H1 (cell line): ENCODE results near the gene FCN2.

Experiments used
- EGR1 ChIP-seq: IDR thresholded peaks from 2 replicates; pipeline ENCODE4 v1.6.1; 2011; ENCODE audit warnings: low read depth, low read length, borderline replicate concordance
- EZH2 ChIP-seq: fragments of 200-600 bp; sonication (generic); IDR thresholded peaks from 2 replicates; pipeline ENCODE4 v1.7.1; 2012; ENCODE audit warnings: low read depth, mild to moderate bottlenecking, moderate library complexity, low read length, inconsistent platforms; ENCODE audit not compliant: severe bottlenecking
- HDAC2 ChIP-seq, 2 experiments: fragments of 300-600 bp in 1 of 2; sonication (generic) in 1 of 2; IDR thresholded peaks; 2 replicates each; pipeline ENCODE4 v1.6.1; 2011 to 2012; ENCODE audit warnings: low read depth in 2 of 2, low read length in 2 of 2, mild to moderate bottlenecking in 2 of 2, moderate library complexity in 2 of 2, borderline replicate concordance in 1 of 2, inconsistent platforms in 1 of 2
- KDM1A ChIP-seq: fragments of 200-600, 300-600 bp; sonication (generic); IDR thresholded peaks from 2 replicates; pipeline ENCODE4 v1.7.1; 2016; ENCODE audit warnings: mild to moderate bottlenecking, low read length, borderline replicate concordance
- POLR2AphosphoS5 ChIP-seq: IDR thresholded peaks from 2 replicates; pipeline ENCODE4 v1.6.1; 2011; ENCODE audit warnings: low read depth, low read length
- SP2 ChIP-seq: IDR thresholded peaks from 2 replicates; pipeline ENCODE4 v1.6.1; 2012; ENCODE audit warnings: mild to moderate bottlenecking, low read length, inconsistent platforms
- TF ChIP-seq, protein P1 (sequence below): IDR thresholded peaks from 2 replicates; pipeline ENCODE4 v1.6.1; 2011; ENCODE audit warnings: low read length, improper control_type of control experiment
- TF ChIP-seq, protein P2 (sequence below), 3 experiments: IDR thresholded peaks; 1 replicate in 2 of 3; 2 replicates in 1 of 3; pipeline versions ENCODE4 v1.5.1 to v1.6.1; 2011; ENCODE audit warnings: low read length in 3 of 3, mild to moderate bottlenecking in 3 of 3, inconsistent platforms in 2 of 3, low read depth in 1 of 3, moderate library complexity in 1 of 3; ENCODE audit not compliant: insufficient read depth in 1 of 3; ENCODE audit errors: control extremely low read depth in 1 of 3
- TF ChIP-seq, protein P3 (sequence below): IDR thresholded peaks from 2 replicates; pipeline ENCODE4 v1.6.1; 2012; ENCODE audit warnings: low read length, inconsistent platforms

DNA sequence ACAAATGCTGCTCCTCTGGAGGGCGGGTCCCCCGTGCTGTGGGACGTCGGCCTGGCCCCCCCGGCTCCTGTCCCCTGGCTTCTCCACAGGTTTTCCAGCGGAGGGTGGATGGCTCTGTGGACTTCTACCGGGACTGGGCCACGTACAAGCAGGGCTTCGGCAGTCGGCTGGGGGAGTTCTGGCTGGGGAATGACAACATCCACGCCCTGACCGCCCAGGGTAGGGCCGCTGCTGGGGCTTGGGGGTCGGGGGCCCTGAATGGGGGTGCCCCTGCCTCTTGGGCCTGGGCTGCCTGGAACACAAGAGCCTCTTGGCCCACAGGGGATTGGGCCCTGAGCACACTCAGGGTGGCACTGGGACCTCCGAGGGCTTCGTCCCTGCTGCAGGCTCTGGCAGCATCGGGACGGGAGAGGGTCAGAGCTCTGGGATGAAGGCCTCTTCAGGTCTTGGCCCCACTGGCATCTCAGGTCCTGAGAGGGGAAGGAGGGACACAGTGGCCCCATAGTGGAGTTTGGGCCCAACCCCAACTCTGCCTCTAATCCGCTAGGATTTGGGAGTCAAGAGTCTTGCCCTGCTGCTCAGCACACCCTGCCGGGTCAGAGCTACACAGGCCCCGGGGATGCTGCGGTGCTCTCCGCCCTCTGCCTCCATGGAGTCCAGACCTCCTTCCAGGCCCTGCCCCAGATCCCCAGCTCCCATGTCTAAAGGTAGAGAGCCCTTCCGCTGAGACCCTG, 5.2 kb downstream of the FCN2 start:
- TF ChIP-seq POLR2AphosphoS5: no peak
- TF ChIP-seq, protein P1, sequence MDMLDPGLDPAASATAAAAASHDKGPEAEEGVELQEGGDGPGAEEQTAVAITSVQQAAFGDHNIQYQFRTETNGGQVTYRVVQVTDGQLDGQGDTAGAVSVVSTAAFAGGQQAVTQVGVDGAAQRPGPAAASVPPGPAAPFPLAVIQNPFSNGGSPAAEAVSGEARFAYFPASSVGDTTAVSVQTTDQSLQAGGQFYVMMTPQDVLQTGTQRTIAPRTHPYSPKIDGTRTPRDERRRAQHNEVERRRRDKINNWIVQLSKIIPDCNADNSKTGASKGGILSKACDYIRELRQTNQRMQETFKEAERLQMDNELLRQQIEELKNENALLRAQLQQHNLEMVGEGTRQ: no peak
- TF ChIP-seq, protein P2, sequence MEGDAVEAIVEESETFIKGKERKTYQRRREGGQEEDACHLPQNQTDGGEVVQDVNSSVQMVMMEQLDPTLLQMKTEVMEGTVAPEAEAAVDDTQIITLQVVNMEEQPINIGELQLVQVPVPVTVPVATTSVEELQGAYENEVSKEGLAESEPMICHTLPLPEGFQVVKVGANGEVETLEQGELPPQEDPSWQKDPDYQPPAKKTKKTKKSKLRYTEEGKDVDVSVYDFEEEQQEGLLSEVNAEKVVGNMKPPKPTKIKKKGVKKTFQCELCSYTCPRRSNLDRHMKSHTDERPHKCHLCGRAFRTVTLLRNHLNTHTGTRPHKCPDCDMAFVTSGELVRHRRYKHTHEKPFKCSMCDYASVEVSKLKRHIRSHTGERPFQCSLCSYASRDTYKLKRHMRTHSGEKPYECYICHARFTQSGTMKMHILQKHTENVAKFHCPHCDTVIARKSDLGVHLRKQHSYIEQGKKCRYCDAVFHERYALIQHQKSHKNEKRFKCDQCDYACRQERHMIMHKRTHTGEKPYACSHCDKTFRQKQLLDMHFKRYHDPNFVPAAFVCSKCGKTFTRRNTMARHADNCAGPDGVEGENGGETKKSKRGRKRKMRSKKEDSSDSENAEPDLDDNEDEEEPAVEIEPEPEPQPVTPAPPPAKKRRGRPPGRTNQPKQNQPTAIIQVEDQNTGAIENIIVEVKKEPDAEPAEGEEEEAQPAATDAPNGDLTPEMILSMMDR (IDR thresholded peaks at IDR 0.05; ENCODE audit: control extremely low read depth in 1 of 3, insufficient read depth in 1 of 3, low read depth in 1 of 3, low read length in 3 of 3): no peak
- TF ChIP-seq SP2: no peak
- TF ChIP-seq, protein P3, sequence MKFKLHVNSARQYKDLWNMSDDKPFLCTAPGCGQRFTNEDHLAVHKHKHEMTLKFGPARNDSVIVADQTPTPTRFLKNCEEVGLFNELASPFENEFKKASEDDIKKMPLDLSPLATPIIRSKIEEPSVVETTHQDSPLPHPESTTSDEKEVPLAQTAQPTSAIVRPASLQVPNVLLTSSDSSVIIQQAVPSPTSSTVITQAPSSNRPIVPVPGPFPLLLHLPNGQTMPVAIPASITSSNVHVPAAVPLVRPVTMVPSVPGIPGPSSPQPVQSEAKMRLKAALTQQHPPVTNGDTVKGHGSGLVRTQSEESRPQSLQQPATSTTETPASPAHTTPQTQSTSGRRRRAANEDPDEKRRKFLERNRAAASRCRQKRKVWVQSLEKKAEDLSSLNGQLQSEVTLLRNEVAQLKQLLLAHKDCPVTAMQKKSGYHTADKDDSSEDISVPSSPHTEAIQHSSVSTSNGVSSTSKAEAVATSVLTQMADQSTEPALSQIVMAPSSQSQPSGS: no peak
- TF ChIP-seq EGR1: no peak
- TF ChIP-seq EZH2: no peak
- TF ChIP-seq HDAC2 (IDR thresholded peaks at IDR 0.05; ENCODE audit: borderline replicate concordance in 1 of 2, low read depth in 2 of 2, low read length in 2 of 2): no peak
- TF ChIP-seq KDM1A: no peak
